Thyroid gland (tissue), 4 donors: ENCODE data around the gene CAMTA1. TPM values are rescaled to one million over a fixed set of nuclear protein-coding genes. Genes with fewer than 3 reads are reported as not detected.

Source experiments
- DNase-seq, 2 donors: peaks; one replicate each; pipeline ENCODE4 v3.0.0-alpha.2; 2019
- H3K27ac ChIP-seq, 3 donors: fragments of 200-600 bp; sonication (generic); 1 replicate in 2 of 3; 2 replicates in 1 of 3; pipeline ENCODE4 v1.5.1; 2016 to 2019; ENCODE audit warnings: mild to moderate bottlenecking in 1 of 3, moderate library complexity in 1 of 3
- H3K27me3 ChIP-seq: fragments of 200-600 bp; sonication (generic); one replicate; pipeline ENCODE4 v1.5.1; 2019
- H3K36me3 ChIP-seq, 2 donors: fragments of 200-600 bp; sonication (generic); one replicate each; pipeline ENCODE4 v1.5.1; 2016 to 2019
- H3K4me1 ChIP-seq, 2 donors: fragments of 200-600 bp; sonication (generic); one replicate each; pipeline ENCODE4 v1.5.1; 2017 to 2019
- H3K4me3 ChIP-seq, 3 donors: fragments of 200-600 bp; sonication (generic); replicated peaks in 1 of 3; 1 replicate in 2 of 3; 2 replicates in 1 of 3; pipeline ENCODE4 v1.5.1; 2016; ENCODE audit warnings: mild to moderate bottlenecking in 1 of 3
- H3K9me3 ChIP-seq: fragments of 200-600 bp; sonication (generic); one replicate; pipeline ENCODE4 v1.5.1; 2017
- CTCF ChIP-seq, 6 experiments: fragments of 200-600 bp in 3 of 6; fragments of 450-650 bp in 3 of 6; sonication (generic) in 3 of 6; IDR thresholded peaks; one replicate each; pipeline ENCODE4 v1.5.1; 2016 to 2019; ENCODE audit warnings: antibody characterized with exemption in 6 of 6, mild to moderate bottlenecking in 2 of 6, inconsistent platforms in 1 of 6, moderate library complexity in 1 of 6
- POLR2A ChIP-seq, 2 donors: fragments of 450-650 bp; IDR thresholded peaks; one replicate each; pipeline ENCODE4 v1.6.1; 2017; ENCODE audit warnings: antibody characterized with exemption in 2 of 2, mild to moderate bottlenecking in 2 of 2, moderate library complexity in 1 of 2
- WGBS, 2 donors: methylation state at CpG; one replicate each; pipeline ENCODE4 v1.1.5; 2017; 5-methylcytosine and 5-hydroxymethylcytosine counted together
- intact Hi-C: fragments of 100-400 bp; cut with DNase I; formaldehyde crosslinking; loops from one replicate; pipeline ENCODE4 v1.15.1; 2023
- total RNA-seq, 4 donors: library from RNA; depleted of rRNA; stranded (reverse); fragments of >200 nt; gene quantifications; one replicate each; pipeline ENCODE4 v1.2.3, GENCODE V29; 2016

The CAMTA1 gene
- total RNA-seq, 4 donors from 2014 or later = 63.9 to 124 (median 101) TPM

DNA sequence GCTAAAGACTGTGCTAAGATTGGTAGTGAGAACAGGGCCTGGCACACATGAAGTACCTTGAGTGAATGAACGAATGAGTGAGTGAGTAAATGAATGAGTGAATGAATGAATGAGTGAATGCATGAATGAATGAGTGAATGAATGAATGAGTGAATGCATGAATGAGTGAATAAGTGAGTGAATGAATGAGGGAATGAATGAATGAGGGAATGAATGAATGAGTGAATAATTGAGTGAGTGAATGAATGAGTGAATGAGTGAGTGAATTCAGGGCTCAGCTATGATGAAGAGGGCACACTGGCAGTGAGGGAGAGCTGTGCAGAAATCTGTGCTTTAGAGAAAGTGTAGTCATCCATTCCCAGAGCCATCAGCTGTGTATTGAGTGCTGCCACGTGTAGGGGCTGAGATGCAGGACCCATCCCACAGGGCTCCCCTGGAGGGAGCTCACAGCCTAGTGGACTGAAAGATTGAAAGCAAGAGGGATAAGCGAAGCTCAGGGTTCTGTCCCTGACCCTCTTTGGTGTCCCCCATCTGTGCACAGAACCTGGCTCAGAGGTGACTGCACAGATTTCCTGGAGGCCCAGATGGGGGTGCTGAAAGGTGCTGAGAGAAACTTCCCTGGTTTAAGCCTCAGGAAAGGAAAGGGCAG is 767.9 kb downstream of the CAMTA1 start:
- no peak overlapping the region for H3K4me3 ChIP-seq
- intact Hi-C loops = no loop called here
- TF ChIP-seq POLR2A (IDR thresholded peaks at IDR 0.05) (no peak), CTCF (IDR thresholded peaks at IDR 0.05) (no peak)
- WGBS, 2 donors = 79 to 84% methylated on average over 3 of the region's 3 CpGs
- peaks cover 7 to 40% of the 10 kb centered on the region in 2 donors for H3K4me1 ChIP-seq
- no peaks in the 10 kb centered on the region for H3K9me3 ChIP-seq
- no peak overlapping the region for H3K27ac ChIP-seq
- no peaks in the 10 kb centered on the region for H3K27me3 ChIP-seq
- no peak for DNase-seq
- no peaks in the 10 kb centered on the region for H3K36me3 ChIP-seq

DNA sequence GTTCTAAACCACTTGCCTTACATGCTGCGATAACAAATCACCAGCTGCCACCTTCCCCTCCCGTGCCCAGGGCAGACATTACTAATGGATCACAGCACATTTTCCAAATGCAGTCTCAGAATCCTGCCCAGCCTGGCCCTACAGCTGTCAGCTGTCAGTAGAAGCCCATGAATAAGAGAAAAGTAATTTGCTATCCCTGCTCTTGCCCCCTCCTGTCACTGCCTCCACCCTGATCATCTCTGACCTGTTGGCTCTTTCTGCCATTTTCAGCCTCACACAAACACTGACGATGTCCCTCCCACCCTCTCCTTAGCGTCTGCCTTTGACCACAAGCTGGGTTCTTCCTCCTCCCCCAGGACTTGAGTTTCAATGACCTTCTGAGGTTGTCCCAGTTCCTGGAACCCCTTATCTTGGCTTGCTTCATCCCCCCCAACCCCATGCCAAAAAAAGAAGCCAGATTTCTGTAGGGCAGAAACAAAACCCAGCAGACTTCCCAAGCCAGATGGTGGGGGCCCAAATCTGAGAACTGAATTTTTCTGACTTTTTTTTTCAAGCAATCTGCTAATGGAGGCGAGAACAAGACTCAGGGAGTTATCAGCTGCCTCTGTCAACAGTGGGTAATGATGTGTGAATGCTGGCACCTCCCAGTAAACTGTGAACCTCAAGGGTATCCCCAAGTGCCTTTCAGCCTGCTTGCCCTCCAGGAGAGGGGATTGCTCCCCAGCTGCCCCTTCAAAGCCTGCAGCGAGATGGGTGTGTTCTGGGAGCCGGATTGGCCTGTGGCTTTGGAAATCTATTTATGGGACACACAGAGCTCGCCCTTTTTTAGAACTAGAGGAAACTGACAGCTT is 769.4 kb downstream of the CAMTA1 start:
- no peaks in the 10 kb centered on the region for H3K27me3 ChIP-seq
- H3K4me1 ChIP-seq = peaks cover 6 to 33% of the 10 kb centered on the region in 2 donors
- no peaks in the 10 kb centered on the region for H3K9me3 ChIP-seq
- no peak overlapping the region for H3K4me3 ChIP-seq
- whole genome bisulfite sequencing, 2 donors = 65 to 70% methylated on average over 8 of the region's 8 CpGs
- H3K36me3 ChIP-seq = no peaks in the 10 kb centered on the region
- H3K27ac ChIP-seq = no peak overlapping the region
- intact Hi-C loops = no loop called here
- TF ChIP-seq CTCF (IDR thresholded peaks at IDR 0.05) (no peak), POLR2A (IDR thresholded peaks at IDR 0.05) (no peak)
- DNase-seq = no peak

DNA sequence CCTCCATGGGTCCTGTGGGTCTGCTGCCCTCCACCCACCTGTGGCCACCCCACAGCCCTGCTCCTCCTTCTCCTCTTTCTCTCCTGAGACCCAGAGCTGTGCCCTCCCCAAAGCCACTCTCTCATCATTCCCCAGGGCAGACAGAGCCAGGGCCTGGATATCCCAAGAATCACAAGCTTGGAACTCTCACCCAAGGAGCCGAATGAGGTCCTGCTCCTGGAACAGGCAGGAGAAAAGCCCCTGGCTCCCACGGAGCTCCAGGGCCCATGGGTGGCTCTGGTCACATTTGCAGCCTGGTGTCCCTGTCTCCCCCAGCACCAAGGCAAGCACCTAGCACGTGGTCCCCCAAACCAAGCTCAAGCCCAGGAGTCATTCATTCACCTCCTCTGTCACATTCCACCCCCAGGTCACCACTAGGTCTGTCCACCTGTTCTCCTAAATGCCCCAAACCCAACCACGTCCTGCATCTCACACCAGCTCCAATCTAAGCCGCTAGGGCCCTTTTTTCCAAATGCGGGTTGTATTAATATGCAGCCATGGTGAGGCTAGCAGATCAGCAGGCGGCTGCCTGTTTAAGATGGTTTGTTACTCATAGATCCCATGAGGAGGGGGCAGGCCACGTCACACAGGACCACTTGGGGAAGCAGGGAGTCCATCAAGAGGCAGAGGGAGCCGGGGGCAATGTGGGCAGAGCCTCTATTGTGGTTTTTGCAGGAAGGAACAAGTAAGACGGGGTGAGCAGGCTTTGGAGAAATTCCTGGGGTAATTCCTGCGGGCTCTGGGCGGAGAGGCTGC is 770.3 kb downstream of the CAMTA1 start:
- H3K27me3 ChIP-seq = no peaks in the 10 kb centered on the region
- no peak overlapping the region for H3K4me3 ChIP-seq
- 69 to 86% methylated on average over 11 to 12 of the region's 12 CpGs for WGBS, 2 donors
- H3K27ac ChIP-seq = no peak overlapping the region
- intact Hi-C loops = no loop called here
- H3K9me3 ChIP-seq = no peaks in the 10 kb centered on the region
- H3K4me1 ChIP-seq = peaks cover 4 to 24% of the 10 kb centered on the region in 2 donors
- no peak for DNase-seq
- TF ChIP-seq POLR2A (IDR thresholded peaks at IDR 0.05) (no peak), CTCF (IDR thresholded peaks at IDR 0.05) (no peak)
- no peaks in the 10 kb centered on the region for H3K36me3 ChIP-seq

DNA sequence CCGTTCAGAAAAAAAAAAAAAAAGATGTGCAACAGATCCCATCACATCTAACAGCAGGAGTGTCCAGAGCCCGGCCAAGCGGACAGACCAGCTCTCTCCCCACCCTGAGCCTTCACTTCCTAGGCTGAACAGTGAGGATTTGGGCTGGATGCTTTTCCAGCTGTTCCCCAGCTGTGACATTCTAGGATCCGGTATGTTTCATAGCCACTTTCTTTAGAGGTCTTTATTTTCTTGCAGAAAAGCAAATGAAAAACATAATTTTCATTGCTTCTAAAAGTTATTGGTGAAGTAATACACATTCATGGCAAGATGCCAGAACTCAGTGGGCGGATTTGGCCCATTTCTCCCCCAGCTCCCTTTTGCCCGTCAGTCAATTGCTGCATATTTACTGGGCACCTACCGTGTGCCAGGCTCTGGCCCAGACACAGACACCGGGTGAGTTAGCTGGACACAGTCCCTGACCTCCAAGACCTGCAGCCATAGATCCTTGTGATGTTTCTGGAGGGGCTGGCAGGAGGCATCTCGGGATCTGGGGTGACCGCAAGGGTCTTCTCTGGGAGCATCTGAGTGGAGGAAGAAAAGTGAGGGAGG is 772.1 kb downstream of the CAMTA1 start:
- no peak for DNase-seq
- Histone ChIP-seq H3K36me3 (no peaks in the 10 kb centered on the region), H3K4me1 (peaks cover 4 to 5% of the 10 kb centered on the region in 2 donors), H3K9me3 (no peaks in the 10 kb centered on the region), H3K27me3 (no peaks in the 10 kb centered on the region), H3K4me3 (no peak overlapping the region), H3K27ac (no peak overlapping the region)
- intact Hi-C loops = no loop called here
- no peak for TF ChIP-seq CTCF (IDR thresholded peaks at IDR 0.05)
- TF ChIP-seq POLR2A (IDR thresholded peaks at IDR 0.05) = no peak
- 62 to 73% methylated on average over 9 to 10 of the region's 10 CpGs for WGBS, 2 donors
